ENCODE data around the gene BCL11B. TPM values are rescaled to one million over a fixed set of nuclear protein-coding genes. Genes with fewer than 3 reads are reported as not detected.

The BCL11B gene
- total RNA-seq, 2 experiments from 2014 or later = not detected

GRCh38 chr14:99224116-99224910 lies 47.7 kb downstream of the BCL11B start:
- intact Hi-C loops (cut with micrococcal nuclease; ENCODE audit: unreplicated experiment) = no loop called here
- no peaks in the 10 kb centered on the region for H3K4me1 ChIP-seq (ENCODE audit: insufficient read depth, low read length, poor library complexity, severe bottlenecking)
- DNase-seq (ENCODE audit: low spot score) = no peak
- H2AFZ ChIP-seq (ENCODE audit: low read length) = no peak overlapping the region
- no TSS peak for BruUV-seq (replicated peaks)
- H3K4me3 ChIP-seq (ENCODE audit: low read depth, low read length, poor library complexity, severe bottlenecking) = no peak overlapping the region
- H3K79me2 ChIP-seq (ENCODE audit: insufficient read depth, low read depth, low read length) = no peaks in the 10 kb centered on the region
- ChIA-PET CTCF (ENCODE audit: unreplicated experiment) (interaction anchor here (0.6 kb wide), 1 partner anchor 389 kb away, joined by 3 read pairs; no protein-coding TSS in a partner anchor), POLR2A (no interaction called here)
- H3K9me3 ChIP-seq (ENCODE audit: low read length) = no peaks in the 10 kb centered on the region
- H3K4me2 ChIP-seq (ENCODE audit: low read length) = no peak overlapping the region
- H3K27ac ChIP-seq (ENCODE audit: low read depth, low read length, poor library complexity, severe bottlenecking) = no peak overlapping the region
- no peaks in the 10 kb centered on the region for H3K36me3 ChIP-seq (ENCODE audit: insufficient read depth, low read length)
- TF ChIP-seq EZH2phosphoT487 (IDR thresholded peaks at IDR 0.05; ENCODE audit: borderline replicate concordance, low read depth, low read length) (no peak), CTCF (conservative IDR thresholded peaks at IDR 0.05; ENCODE audit: low read length) (no peak)
- no peaks in the 10 kb centered on the region for H3K9me2 ChIP-seq (ENCODE audit: insufficient read depth, low read length)
- no peaks in the 10 kb centered on the region for H4K20me1 ChIP-seq (ENCODE audit: insufficient read depth, low read length)

GRCh38 chr14:99221445-99221844 lies 50.6 kb downstream of the BCL11B start:
- Histone ChIP-seq H3K4me1 (ENCODE audit: insufficient read depth, low read length, poor library complexity, severe bottlenecking) (no peaks in the 10 kb centered on the region), H3K27ac (ENCODE audit: low read depth, low read length, poor library complexity, severe bottlenecking) (no peak overlapping the region), H3K4me2 (ENCODE audit: low read length) (no peak overlapping the region), H3K9me2 (ENCODE audit: insufficient read depth, low read length) (no peaks in the 10 kb centered on the region), H3K79me2 (ENCODE audit: insufficient read depth, low read depth, low read length) (no peaks in the 10 kb centered on the region), H3K4me3 (ENCODE audit: low read depth, low read length, poor library complexity, severe bottlenecking) (no peak overlapping the region), H2AFZ (ENCODE audit: low read length) (no peak overlapping the region), H4K20me1 (ENCODE audit: insufficient read depth, low read length) (no peaks in the 10 kb centered on the region), H3K36me3 (ENCODE audit: insufficient read depth, low read length) (no peaks in the 10 kb centered on the region), H3K9me3 (ENCODE audit: low read length) (no peaks in the 10 kb centered on the region)
- BruUV-seq (replicated peaks) = no TSS peak
- intact Hi-C loops (cut with micrococcal nuclease; ENCODE audit: unreplicated experiment) = no loop called here
- ChIA-PET POLR2A (no interaction called here), CTCF (ENCODE audit: unreplicated experiment) (no interaction called here)
- DNase-seq (ENCODE audit: low spot score) = no peak
- TF ChIP-seq CTCF (conservative IDR thresholded peaks at IDR 0.05; ENCODE audit: low read length) = no peak

Measured in OCI-LY7 (cell line).